Measurements from ENCODE around the gene REPIN1.

- TF ChIP-seq EZH2 (IDR thresholded peaks at IDR 0.05): no peak
- no peak for TF ChIP-seq POLR2AphosphoS5 (IDR thresholded peaks at IDR 0.05; ENCODE audit: borderline replicate concordance, low read depth, low read length)
These were observed 49.2 kb downstream of the REPIN1 start for GRCh38 chr7:150417863-150418262.

Data from SK-N-MC (cell line).